NCI-H82 treated with DMSO at 0.1 percent for 48 hours (cell line): ENCODE data around the gene CHCHD3.
A peak's percentile ranks its signal among the peaks of the same experiment; 100 is the strongest.

Experiments
- DNase-seq: peaks from one replicate; lab custom pipeline; 2025; ENCODE audit not compliant: unreplicated experiment; lab: John Stamatoyannopoulos, UW

The CHCHD3 gene

DNA sequence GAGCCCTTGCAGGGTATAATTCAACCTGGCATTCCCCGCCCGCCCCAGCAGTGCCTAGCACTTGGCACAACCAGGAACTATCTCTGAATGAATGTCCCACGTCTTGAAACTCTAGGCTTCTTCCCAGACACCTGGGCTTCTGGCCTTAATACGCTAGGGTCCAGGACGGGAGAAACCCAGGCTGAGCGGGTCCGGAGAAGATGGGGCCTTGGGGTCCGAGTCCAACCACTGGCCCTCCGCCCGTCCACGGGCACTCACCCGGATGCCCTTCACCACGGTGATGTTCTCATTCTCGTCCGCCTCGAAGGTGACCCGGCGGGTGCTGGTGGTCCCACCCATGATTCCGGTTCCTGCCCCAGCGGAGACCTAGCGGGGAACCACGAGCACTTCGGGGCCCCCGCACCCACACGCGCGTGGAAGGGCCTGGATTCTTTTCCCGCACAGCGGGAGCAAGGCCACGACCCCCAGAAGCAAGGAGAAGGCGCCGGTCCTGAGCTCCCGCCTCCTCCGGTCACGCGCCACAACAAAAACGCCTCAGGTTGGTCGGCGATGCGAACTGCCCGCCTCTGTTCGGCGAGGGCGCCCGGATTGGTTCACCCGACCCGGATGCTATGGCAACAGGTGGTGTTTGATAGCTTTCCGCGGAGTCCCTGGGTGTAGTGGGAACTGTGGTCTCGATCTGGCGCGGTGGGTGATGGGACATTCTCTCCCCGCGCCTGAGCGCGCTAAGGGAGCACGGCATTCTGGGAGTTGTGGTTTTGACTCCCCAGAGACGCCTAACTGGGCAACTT lies at the start of gene CHCHD3:
TSS of gene CHCHD3 (minus strand) at position 492 of the 791 bp plus-strand sequence. CDS start at position 339, 153 bp downstream.
- peak; percentile 94 for DNase-seq

DNA sequence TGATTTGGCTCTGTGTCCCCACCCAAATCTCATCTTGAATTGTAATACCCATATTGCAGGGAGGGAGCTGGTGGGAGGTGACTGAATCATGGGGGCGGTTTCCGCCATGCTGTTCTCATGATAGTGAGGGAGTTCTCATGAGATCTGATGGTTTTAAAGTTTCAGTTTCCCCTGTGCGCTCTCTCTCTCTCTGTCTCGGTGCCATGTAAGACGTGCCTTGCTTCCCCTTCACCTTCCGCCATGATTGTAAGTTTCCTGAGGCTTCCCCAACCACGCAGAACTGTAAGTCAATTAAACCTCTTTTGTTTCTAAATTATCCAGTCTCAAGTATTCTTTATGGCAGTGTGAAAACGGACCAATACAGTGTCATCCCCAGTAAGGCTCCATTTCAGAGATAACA lies 48.3 kb upstream of the CHCHD3 start:
- no peak for DNase-seq

GRCh38 chr7:133126422-133126821 lies 44.5 kb upstream of the CHCHD3 start:
- DNase-seq = no peak

GRCh38 chr7:133124974-133125373 lies 43.1 kb upstream of the CHCHD3 start:
- no peak for DNase-seq

GRCh38 chr7:133121175-133121844 lies 39.4 kb upstream of the CHCHD3 start:
- DNase-seq = no peak

DNA sequence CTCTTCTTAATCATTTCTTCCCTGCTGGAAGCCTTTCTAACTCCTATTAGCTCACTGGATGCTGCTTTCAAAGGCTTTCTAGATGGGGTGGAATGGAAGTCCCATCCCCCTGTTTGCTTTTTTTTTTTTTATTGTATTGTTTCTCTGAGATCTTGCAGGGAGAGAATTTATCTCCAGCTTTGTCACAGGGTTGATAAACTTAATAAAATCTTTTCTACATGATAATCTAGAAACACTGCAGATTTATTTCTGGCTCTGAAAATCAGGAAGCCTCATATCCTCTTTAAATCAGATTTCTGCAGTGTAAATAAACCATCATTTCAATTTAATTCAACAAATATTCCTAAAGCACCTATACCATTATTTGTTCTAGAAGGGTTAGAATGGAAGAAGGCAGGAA lies 37.2 kb upstream of the CHCHD3 start:
- no peak for DNase-seq

GRCh38 chr7:133118261-133118660 lies 36.4 kb upstream of the CHCHD3 start:
- no peak for DNase-seq

DNA sequence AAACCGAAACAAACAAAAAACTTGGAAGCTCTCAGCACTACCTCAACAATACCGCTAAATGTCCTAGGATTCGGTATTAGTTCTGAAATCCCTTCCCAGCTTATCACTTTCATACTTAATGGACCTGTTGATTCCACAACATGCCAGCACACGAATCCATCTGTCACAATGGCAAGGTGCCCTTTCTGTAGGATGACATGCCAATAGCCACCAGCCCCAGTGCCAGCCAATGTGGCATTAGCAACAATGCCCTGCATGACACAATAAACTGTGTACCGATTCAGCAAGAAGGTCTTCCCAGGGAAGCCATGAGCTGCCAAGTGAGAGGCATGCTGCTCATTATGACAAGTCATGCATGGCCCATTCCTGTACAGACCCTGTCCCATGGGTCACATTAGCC lies 35.6 kb upstream of the CHCHD3 start:
- DNase-seq = no peak

DNA sequence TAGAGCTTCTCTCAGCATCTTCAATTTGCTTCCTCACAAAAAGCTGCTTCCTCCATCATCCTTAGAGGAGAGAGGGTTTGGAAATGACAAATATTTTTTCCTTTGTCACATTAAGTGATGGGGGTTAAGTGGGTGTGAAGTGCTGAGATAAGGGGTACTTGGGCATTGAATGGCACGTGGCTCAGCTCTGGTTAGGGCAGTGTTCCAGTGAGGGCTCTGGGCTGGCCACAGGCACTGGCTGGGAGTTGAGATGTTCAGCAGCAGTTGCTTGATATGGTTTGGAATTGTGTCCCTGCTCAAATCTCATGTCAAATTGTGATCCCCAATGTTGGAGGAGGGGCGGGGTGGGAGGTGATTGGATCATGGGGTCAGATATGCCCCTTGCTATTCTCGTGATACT lies 33.7 kb upstream of the CHCHD3 start:
- no peak for DNase-seq

DNA sequence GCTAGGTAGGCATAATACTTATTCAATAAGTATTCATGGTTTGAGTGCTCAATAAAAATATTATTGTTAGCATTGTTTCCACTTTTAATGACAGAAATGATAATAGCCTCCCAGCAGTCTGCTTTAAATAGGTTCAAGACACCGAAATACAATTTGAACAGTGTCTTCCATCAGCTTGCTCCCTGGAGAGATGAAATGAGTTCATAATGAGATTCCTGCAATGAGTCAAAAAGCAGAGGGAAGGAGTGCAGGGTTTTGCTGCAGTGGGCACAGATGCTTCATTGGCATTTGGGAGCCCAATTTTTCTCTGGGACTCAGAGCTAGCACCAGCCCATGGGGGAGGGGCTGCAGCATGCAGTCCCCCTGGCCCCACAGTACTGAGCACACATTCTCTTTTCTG lies 32.6 kb upstream of the CHCHD3 start:
- DNase-seq = no peak

DNA sequence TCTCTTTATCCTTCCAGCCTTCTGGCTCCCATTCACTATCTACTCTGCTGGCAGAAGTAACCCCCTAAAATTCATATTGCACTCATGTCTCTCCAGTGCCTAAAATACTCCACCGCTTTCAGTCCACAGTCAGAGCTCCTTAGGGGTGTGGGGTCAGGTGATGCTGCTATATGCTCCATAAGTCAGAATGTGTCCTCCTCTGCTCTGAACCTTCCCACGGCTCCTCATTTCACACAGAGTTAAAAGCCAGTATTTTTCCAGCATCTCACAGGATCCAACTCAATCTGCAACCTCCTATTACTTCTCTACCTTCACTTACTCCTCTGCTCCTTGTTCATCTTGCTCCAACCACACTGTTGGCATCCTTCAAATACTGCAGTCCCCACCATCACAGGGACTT lies 31.1 kb upstream of the CHCHD3 start:
- DNase-seq = no peak

- no peak for DNase-seq
These were observed 30.4 kb upstream of the CHCHD3 start for GRCh38 chr7:133112335-133112734.

GRCh38 chr7:133110312-133110711 lies 28.4 kb upstream of the CHCHD3 start:
- no peak for DNase-seq

DNA sequence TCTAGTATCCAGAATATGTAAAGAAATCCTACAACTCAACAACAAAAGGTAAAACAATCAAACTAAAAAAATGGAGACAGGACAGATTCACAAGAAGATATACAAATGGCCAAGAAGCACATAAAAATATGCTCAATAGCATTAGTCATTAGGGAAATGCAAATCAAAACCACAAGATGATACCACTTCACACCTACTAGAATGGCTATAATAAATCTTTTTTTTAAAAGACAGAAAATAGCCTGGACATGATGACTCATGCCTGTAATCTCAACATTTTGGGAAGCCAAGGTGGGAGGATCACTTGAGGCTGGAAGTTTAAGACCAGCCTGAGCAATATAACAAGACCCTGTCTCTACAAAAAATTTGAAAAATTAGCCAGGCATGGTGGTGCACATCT lies 27.9 kb upstream of the CHCHD3 start:
- no peak for DNase-seq

- DNase-seq = no peak
These were observed 26.1 kb upstream of the CHCHD3 start for GRCh38 chr7:133108023-133108422.

- no peak for DNase-seq
These were observed 20.6 kb upstream of the CHCHD3 start for GRCh38 chr7:133102276-133103060.

GRCh38 chr7:133099633-133100286 lies 17.9 kb upstream of the CHCHD3 start:
- DNase-seq = no peak

DNA sequence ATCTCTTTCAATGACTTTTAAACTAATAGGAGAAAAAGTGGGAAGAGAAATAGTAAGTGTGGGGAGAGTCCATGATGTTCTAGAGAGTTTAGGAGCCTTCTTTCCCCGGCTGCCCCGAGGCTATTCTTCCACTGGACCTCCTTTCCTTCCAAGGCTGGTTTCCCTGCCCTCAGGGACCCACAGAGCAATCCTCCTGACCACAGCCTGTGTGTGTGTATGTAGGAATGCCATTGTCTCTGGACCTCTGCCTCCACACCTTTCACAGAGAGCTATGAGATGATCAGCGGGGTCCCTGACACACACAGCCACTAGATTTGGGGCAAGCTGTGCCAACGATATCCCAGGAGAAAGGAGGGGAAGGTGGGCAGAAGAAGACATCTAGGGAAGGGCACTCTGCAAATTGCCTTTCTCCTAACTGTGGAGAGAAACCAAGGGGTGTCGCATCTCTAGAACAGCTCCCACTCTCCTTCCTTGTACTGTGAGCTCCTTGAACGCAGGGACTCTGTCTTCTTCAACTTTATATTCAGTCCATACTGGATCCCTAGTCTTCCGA lies 13.3 kb upstream of the CHCHD3 start:
- no peak for DNase-seq

DNA sequence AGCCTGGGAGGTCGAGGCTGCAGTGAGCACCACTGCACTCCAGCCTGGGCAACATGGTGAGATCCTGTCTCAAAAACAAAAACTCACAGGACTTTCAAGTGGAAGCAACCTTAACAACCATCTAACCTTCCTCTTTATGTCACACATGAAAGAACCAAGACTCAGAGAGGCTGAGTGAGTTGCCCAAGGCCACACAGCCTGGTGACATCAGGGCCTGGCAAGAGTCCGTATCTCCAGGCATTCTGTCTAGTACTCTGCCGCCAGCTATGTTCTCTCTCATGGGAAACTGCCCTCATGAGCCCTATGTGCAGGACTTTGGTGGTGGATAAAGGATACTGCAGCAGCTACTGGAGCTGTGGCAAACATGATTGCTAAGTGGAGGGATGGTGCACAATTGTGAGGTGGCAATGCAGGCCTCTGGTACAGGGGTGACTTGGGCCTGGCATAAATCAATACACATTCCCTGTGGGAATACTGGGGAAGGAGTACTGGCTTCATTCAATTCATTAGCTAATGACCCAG lies 10.1 kb upstream of the CHCHD3 start:
- DNase-seq = no peak

DNA sequence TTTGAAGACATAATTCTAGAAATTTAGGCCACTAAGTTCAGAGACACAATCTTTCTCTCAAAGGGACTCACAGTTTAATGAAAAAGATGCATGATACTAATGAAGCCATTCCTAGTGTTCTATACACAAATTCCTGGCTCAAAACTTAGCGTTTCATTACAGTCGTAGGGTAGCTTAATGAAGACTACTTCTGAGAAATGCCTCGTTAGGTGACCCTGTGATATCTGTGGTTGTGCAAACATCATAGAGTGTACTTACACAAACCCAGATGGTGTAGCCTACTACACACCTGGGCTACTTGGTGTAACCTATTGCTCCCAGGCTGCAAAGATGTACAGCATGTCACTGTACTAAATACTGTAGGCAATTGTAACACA lies 488 bp upstream of the CHCHD3 start:
- no peak for DNase-seq

DNA sequence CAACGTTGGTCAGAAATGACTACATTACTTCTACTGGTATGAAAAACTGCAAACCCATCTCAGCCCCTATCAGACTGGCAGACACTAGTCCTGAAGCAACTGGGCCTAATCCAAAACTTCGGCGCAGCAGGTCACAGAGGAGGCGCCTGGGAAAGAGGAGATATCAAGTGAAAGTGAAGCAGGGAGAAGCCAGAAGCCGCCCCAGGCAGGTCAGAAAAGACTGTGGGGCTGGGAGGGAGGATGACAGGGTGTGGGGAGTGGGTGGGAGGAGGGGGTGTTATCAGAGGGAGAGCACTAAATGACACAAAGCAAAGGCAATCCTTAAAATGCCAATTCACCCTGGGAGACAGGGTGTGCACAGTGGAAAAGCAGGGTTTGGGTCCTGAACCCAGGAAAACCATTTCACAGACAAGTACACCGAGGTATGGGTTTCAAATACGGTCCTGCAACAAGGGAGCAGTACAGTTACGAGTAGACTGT lies 731 bp downstream of the CHCHD3 start:
- DNase-seq = no peak
